ENCODE measurements around the gene PODXL. TPM values are rescaled to one million over a fixed set of nuclear protein-coding genes. Genes with fewer than 3 reads are reported as not detected.

The PODXL gene
- total and polyA plus RNA-seq, 4 donors: 1.2 to 3.6 (median 1.6) TPM

DNA sequence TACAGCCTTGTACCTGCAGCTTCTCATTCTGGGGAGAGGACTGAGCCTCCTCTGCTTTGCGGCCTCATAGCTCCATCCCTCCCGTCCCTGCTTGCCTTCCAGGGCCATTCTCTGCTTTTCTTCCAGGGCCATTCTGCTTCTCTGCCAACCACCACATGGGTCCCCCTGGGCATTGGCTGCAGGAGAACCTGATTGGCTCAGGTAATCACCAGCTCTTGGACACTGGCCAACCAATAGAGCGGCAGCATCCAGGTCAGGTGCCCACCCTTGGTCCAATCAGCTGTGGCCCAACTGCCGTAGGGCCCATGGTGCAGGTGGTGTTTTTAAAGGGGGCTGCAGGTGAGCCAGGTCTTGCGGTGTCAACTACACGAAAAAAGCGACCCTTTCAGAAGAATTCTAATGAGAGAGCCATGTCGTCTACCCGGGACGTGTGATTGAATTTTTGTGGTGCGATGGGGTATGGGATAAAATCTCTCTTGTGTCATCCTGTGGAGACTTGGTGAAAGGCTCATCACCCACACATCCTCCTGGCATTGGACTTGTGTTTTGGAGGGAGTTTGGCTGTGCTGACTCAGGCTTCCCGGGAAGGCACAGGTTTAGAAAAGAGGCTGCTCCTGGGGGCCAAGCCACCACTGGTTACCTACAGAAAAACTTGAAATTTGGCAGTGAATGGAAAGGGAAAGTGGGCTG, 46.0 kb upstream of the PODXL start:
- TF ChIP-seq NR2F2 (IDR thresholded peaks at IDR 0.05): no peak
- TF ChIP-seq FOXA2 (IDR thresholded peaks at IDR 0.05): no peak
- no peak for TF ChIP-seq FOXA1 (IDR thresholded peaks at IDR 0.05)
- TF ChIP-seq RAD21 (IDR thresholded peaks at IDR 0.05): no peak
- TF ChIP-seq, protein P1, sequence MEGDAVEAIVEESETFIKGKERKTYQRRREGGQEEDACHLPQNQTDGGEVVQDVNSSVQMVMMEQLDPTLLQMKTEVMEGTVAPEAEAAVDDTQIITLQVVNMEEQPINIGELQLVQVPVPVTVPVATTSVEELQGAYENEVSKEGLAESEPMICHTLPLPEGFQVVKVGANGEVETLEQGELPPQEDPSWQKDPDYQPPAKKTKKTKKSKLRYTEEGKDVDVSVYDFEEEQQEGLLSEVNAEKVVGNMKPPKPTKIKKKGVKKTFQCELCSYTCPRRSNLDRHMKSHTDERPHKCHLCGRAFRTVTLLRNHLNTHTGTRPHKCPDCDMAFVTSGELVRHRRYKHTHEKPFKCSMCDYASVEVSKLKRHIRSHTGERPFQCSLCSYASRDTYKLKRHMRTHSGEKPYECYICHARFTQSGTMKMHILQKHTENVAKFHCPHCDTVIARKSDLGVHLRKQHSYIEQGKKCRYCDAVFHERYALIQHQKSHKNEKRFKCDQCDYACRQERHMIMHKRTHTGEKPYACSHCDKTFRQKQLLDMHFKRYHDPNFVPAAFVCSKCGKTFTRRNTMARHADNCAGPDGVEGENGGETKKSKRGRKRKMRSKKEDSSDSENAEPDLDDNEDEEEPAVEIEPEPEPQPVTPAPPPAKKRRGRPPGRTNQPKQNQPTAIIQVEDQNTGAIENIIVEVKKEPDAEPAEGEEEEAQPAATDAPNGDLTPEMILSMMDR (IDR thresholded peaks at IDR 0.05; ENCODE audit: low read depth, low read length, missing input control): no peak
- TF ChIP-seq, protein P2, sequence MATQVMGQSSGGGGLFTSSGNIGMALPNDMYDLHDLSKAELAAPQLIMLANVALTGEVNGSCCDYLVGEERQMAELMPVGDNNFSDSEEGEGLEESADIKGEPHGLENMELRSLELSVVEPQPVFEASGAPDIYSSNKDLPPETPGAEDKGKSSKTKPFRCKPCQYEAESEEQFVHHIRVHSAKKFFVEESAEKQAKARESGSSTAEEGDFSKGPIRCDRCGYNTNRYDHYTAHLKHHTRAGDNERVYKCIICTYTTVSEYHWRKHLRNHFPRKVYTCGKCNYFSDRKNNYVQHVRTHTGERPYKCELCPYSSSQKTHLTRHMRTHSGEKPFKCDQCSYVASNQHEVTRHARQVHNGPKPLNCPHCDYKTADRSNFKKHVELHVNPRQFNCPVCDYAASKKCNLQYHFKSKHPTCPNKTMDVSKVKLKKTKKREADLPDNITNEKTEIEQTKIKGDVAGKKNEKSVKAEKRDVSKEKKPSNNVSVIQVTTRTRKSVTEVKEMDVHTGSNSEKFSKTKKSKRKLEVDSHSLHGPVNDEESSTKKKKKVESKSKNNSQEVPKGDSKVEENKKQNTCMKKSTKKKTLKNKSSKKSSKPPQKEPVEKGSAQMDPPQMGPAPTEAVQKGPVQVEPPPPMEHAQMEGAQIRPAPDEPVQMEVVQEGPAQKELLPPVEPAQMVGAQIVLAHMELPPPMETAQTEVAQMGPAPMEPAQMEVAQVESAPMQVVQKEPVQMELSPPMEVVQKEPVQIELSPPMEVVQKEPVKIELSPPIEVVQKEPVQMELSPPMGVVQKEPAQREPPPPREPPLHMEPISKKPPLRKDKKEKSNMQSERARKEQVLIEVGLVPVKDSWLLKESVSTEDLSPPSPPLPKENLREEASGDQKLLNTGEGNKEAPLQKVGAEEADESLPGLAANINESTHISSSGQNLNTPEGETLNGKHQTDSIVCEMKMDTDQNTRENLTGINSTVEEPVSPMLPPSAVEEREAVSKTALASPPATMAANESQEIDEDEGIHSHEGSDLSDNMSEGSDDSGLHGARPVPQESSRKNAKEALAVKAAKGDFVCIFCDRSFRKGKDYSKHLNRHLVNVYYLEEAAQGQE (IDR thresholded peaks at IDR 0.05): no peak
- no peak for TF ChIP-seq GABPA (IDR thresholded peaks at IDR 0.05 in 1 of 2, conservative IDR thresholded peaks at IDR 0.05 in 1 of 2)
- TF ChIP-seq, protein P3, sequence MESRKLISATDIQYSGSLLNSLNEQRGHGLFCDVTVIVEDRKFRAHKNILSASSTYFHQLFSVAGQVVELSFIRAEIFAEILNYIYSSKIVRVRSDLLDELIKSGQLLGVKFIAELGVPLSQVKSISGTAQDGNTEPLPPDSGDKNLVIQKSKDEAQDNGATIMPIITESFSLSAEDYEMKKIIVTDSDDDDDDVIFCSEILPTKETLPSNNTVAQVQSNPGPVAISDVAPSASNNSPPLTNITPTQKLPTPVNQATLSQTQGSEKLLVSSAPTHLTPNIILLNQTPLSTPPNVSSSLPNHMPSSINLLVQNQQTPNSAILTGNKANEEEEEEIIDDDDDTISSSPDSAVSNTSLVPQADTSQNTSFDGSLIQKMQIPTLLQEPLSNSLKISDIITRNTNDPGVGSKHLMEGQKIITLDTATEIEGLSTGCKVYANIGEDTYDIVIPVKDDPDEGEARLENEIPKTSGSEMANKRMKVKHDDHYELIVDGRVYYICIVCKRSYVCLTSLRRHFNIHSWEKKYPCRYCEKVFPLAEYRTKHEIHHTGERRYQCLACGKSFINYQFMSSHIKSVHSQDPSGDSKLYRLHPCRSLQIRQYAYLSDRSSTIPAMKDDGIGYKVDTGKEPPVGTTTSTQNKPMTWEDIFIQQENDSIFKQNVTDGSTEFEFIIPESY (IDR thresholded peaks at IDR 0.05): no peak
- no peak for TF ChIP-seq HNF4G (IDR thresholded peaks at IDR 0.05)
- no peak for TF ChIP-seq JUND (IDR thresholded peaks at IDR 0.05)
- no peak for TF ChIP-seq SP1 (IDR thresholded peaks at IDR 0.05)
- no peak for TF ChIP-seq EGR1 (IDR thresholded peaks at IDR 0.05; ENCODE audit: low read depth in 2 of 2)
- no peak for TF ChIP-seq HNF4A (conservative IDR thresholded peaks at IDR 0.05)
- no peak for TF ChIP-seq TAF1 (conservative IDR thresholded peaks at IDR 0.05)
- H3K27me3 ChIP-seq (ENCODE audit: control insufficient read depth in 4 of 4, insufficient read depth in 4 of 4, low read length in 3 of 4): no peaks in the 10 kb centered on the region
- H3K4me1 ChIP-seq (ENCODE audit: control insufficient read depth in 4 of 4, insufficient read depth in 4 of 4, low read length in 3 of 4): no peaks in the 10 kb centered on the region
- no peak overlapping the region for H3K9ac ChIP-seq (ENCODE audit: low read depth in 1 of 2, low read length in 2 of 2)
- no peak overlapping the region for H3K27ac ChIP-seq (ENCODE audit: low read depth in 1 of 2, low read length in 2 of 2)
- no peak overlapping the region for H3K4me3 ChIP-seq (ENCODE audit: low read depth in 1 of 3, low read length in 3 of 3)
- no peaks in the 10 kb centered on the region for H3K9me3 ChIP-seq (ENCODE audit: control insufficient read depth in 4 of 4, low read length in 3 of 4)
- DNase-seq (ENCODE audit: low spot score): no peak
- 83% methylated on average over 12 of the region's 12 CpGs for WGBS
- H3K36me3 ChIP-seq (ENCODE audit: control insufficient read depth in 4 of 4, insufficient read depth in 3 of 4, low read depth in 1 of 4, low read length in 3 of 4): no peaks in the 10 kb centered on the region

DNA sequence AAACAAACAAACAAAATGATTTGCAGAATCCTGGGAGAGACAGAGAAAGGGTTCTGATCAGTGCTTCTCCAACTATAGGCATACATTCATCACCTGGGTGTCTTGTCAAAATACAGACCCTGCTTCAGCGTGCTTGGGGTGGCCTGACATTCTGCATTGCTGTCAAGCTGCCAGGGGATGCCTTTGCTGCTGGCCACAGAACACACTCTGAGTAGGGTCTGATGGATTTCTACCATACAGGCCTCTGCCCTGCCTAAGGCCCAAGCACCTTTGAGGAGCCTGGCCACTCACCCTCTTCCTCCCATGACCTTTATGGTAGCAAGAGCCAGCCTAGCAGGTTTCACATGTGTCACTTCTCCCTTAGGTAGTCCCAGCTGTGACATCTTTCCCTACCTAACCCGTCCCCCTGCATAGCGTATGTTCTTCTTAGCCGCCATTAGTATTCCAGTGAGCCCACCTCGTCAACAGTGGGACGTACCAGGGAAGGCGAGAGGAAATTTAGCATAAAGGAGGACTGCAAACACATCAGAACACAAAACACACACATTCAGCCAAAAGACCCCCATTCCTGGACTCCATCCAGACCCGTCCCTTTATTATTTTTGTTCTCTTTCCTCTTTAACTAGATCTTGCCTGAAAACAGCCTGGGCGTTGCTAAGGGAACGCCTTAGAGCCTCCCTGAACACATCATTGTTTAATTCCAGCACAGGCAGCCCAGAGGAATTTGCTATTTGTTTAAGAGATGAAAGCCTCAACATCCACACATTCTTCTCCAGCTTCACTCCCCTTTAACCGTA, 43.9 kb upstream of the PODXL start:
- H3K4me3 ChIP-seq (ENCODE audit: low read depth in 1 of 3, low read length in 3 of 3): no peak overlapping the region
- no peaks in the 10 kb centered on the region for H3K4me1 ChIP-seq (ENCODE audit: control insufficient read depth in 4 of 4, insufficient read depth in 4 of 4, low read length in 3 of 4)
- no peaks in the 10 kb centered on the region for H3K9me3 ChIP-seq (ENCODE audit: control insufficient read depth in 4 of 4, low read length in 3 of 4)
- H3K36me3 ChIP-seq (ENCODE audit: control insufficient read depth in 4 of 4, insufficient read depth in 3 of 4, low read depth in 1 of 4, low read length in 3 of 4): no peaks in the 10 kb centered on the region
- no peak overlapping the region for H3K9ac ChIP-seq (ENCODE audit: low read depth in 1 of 2, low read length in 2 of 2)
- H3K27ac ChIP-seq (ENCODE audit: low read depth in 1 of 2, low read length in 2 of 2): no peak overlapping the region
- H3K27me3 ChIP-seq (ENCODE audit: control insufficient read depth in 4 of 4, insufficient read depth in 4 of 4, low read length in 3 of 4): no peaks in the 10 kb centered on the region
- 87% methylated on average over 11 of the region's 11 CpGs for WGBS
- DNase-seq (ENCODE audit: low spot score): no peak
- no peak for TF ChIP-seq NR2F2 (IDR thresholded peaks at IDR 0.05)
- TF ChIP-seq, protein P2 (IDR thresholded peaks at IDR 0.05): no peak
- TF ChIP-seq, protein P4, sequence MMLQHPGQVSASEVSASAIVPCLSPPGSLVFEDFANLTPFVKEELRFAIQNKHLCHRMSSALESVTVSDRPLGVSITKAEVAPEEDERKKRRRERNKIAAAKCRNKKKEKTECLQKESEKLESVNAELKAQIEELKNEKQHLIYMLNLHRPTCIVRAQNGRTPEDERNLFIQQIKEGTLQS (IDR thresholded peaks at IDR 0.05): no peak
- TF ChIP-seq FOXA1 (IDR thresholded peaks at IDR 0.05): no peak
- TF ChIP-seq, protein P1 (IDR thresholded peaks at IDR 0.05; ENCODE audit: low read depth, low read length, missing input control): no peak
- TF ChIP-seq, protein P5, sequence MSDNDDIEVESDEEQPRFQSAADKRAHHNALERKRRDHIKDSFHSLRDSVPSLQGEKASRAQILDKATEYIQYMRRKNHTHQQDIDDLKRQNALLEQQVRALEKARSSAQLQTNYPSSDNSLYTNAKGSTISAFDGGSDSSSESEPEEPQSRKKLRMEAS (IDR thresholded peaks at IDR 0.05): no peak
- no peak for TF ChIP-seq JUND (IDR thresholded peaks at IDR 0.05)
